HG03045 (cell line): Measurements from ENCODE around the gene CIZ1.
A peak's percentile ranks its signal among the peaks of the same experiment; 100 is the strongest.

ENCODE experiments used
- ATAC-seq: cut with Tn5 transposase; IDR thresholded peaks from one replicate; pipeline ENCODE4 v1.9.1; 2021; ENCODE audit warnings: mild to moderate bottlenecking, moderate library complexity; ENCODE audit not compliant: unreplicated experiment

The CIZ1 gene

GRCh38 chr9:128127990-128128835 is 63.2 kb downstream of the CIZ1 start:
- peak; percentile 59 for ATAC-seq

- ATAC-seq, result peak; percentile 54
These were observed 63.8 kb downstream of the CIZ1 start, which contains the start of gene PTGES2 for GRCh38 chr9:128127568-128127989. Gene PTGES2, minus strand, starts transcription at chr9:128127729. Its CDS starts 12 bp downstream, at chr9:128127717.

GRCh38 chr9:128125580-128126354 is 65.6 kb downstream of the CIZ1 start:
- no peak for ATAC-seq

GRCh38 chr9:128124873-128125579 is 66.3 kb downstream of the CIZ1 start:
- ATAC-seq, result no peak

- no peak for ATAC-seq
These were observed 66.9 kb downstream of the CIZ1 start for GRCh38 chr9:128124451-128124850.

GRCh38 chr9:128123451-128124080 is 67.8 kb downstream of the CIZ1 start:
- no peak for ATAC-seq

GRCh38 chr9:128122809-128123175 is 68.6 kb downstream of the CIZ1 start:
- ATAC-seq, result no peak

- ATAC-seq, result no peak
These were observed 69.2 kb downstream of the CIZ1 start for GRCh38 chr9:128121924-128122808.

- no peak for ATAC-seq
These were observed 69.9 kb downstream of the CIZ1 start for GRCh38 chr9:128121466-128121810.

GRCh38 chr9:128120741-128121465 is 70.5 kb downstream of the CIZ1 start:
- no peak for ATAC-seq

- no peak for ATAC-seq
These were observed 71.2 kb downstream of the CIZ1 start for GRCh38 chr9:128120061-128120740.

GRCh38 chr9:128118971-128119665 is 72.3 kb downstream of the CIZ1 start:
- ATAC-seq, result no peak

- ATAC-seq, result no peak
These were observed 72.9 kb downstream of the CIZ1 start for GRCh38 chr9:128118472-128118857.

- no peak for ATAC-seq
These were observed 73.5 kb downstream of the CIZ1 start for GRCh38 chr9:128117613-128118471.

GRCh38 chr9:128116104-128117083 is 75.0 kb downstream of the CIZ1 start:
- no peak for ATAC-seq
